ENCODE results near the gene FBXO21. TPM values are rescaled to one million over a fixed set of nuclear protein-coding genes. Genes with fewer than 3 reads are reported as not detected.
A peak's percentile ranks its signal among the peaks of the same experiment; 100 is the strongest.

Gene FBXO21
- total and polyA plus RNA-seq, 2 of the 4 experiments (the other 2 are of a cell fraction): 43.6 to 56.6 TPM

GRCh38 chr12:117096501-117097042, 93.7 kb downstream of the FBXO21 start:
- DNase-seq (no peak), ATAC-seq (ENCODE audit: low read depth) (no peak)
- no peaks in the 10 kb centered on the region for H3K9me3 ChIP-seq (ENCODE audit: control insufficient read depth, insufficient read depth, low read length)
- H2BK20ac ChIP-seq (ENCODE audit: low read depth, low read length): no peak overlapping the region
- H4K91ac ChIP-seq (ENCODE audit: insufficient read depth, low read depth, low read length): no peak overlapping the region
- peaks cover 77% of the 10 kb centered on the region for H3K27me3 ChIP-seq (ENCODE audit: control insufficient read depth, insufficient read depth, low read length)
- H4K8ac ChIP-seq (ENCODE audit: low read depth in 2 of 2, low read length in 2 of 2): no peak overlapping the region
- no peak overlapping the region for H3K4me3 ChIP-seq (ENCODE audit: insufficient read depth, low read depth, low read length)
- no peak overlapping the region for H3K4ac ChIP-seq (ENCODE audit: low read depth, low read length)
- H3K36me3 ChIP-seq (ENCODE audit: control insufficient read depth, insufficient read depth, low read length): no peaks in the 10 kb centered on the region
- no peak overlapping the region for H3K27ac ChIP-seq (ENCODE audit: insufficient read depth, low read length)
- H2BK15ac ChIP-seq (ENCODE audit: low read depth, low read length): no peak overlapping the region
- no peak overlapping the region for H3K23ac ChIP-seq (ENCODE audit: low read depth, low read length)
- no peak overlapping the region for H3K56ac ChIP-seq (ENCODE audit: extremely low read depth, insufficient read depth, low read length)
- H2BK120ac ChIP-seq (ENCODE audit: low read depth, low read length): no peak overlapping the region
- WGBS, 2 experiments (ENCODE audit: extremely low coverage in 2 of 2, insufficient read length in 1 of 2): 17% methylated on average over 6 of the region's 11 CpGs; no CpG with 5 or more reads in 1 of the 2 experiments
- no peaks in the 10 kb centered on the region for H3K9me1 ChIP-seq (ENCODE audit: insufficient read depth, low read length)
- no peak overlapping the region for H3K18ac ChIP-seq (ENCODE audit: low read depth, low read length)
- H2BK5ac ChIP-seq (ENCODE audit: low read depth, low read length, poor library complexity, severe bottlenecking): no peak overlapping the region
- dilution Hi-C loops (cut with HindIII; ENCODE audit: low sequenced_read_pairs, unreplicated experiment) (no loop called here), intact Hi-C loops (cut with micrococcal nuclease) (no loop called here), in situ Hi-C loops (cut with MboI; ENCODE audit: low sequenced_read_pairs) (no loop called here)
- no peaks in the 10 kb centered on the region for H3K79me1 ChIP-seq (ENCODE audit: low read depth in 1 of 2, low read length in 2 of 2)
- TF ChIP-seq, protein P1, sequence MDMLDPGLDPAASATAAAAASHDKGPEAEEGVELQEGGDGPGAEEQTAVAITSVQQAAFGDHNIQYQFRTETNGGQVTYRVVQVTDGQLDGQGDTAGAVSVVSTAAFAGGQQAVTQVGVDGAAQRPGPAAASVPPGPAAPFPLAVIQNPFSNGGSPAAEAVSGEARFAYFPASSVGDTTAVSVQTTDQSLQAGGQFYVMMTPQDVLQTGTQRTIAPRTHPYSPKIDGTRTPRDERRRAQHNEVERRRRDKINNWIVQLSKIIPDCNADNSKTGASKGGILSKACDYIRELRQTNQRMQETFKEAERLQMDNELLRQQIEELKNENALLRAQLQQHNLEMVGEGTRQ (IDR thresholded peaks at IDR 0.05; ENCODE audit: low read depth, low read length): no peak
- TF ChIP-seq SMC3 (IDR thresholded peaks at IDR 0.05; ENCODE audit: low read depth, low read length): no peak
- TF ChIP-seq NFE2L2 (IDR thresholded peaks at IDR 0.05; ENCODE audit: low read depth, low read length): no peak
- no peak for TF ChIP-seq RFX5 (IDR thresholded peaks at IDR 0.05; ENCODE audit: low read depth, low read length)
- no peak for TF ChIP-seq RCOR1 (IDR thresholded peaks at IDR 0.05; ENCODE audit: insufficient replicate concordance, low read length)
- no peak for TF ChIP-seq BHLHE40 (IDR thresholded peaks at IDR 0.05; ENCODE audit: low read depth, low read length)
- TF ChIP-seq MXI1 (IDR thresholded peaks at IDR 0.05; ENCODE audit: borderline replicate concordance, low read depth, low read length): no peak
- no peak for TF ChIP-seq MAZ (IDR thresholded peaks at IDR 0.05; ENCODE audit: borderline replicate concordance, low read depth, low read length)
- TF ChIP-seq POLR2A (IDR thresholded peaks at IDR 0.05; ENCODE audit: low read depth, low read length): no peak
- no peak for TF ChIP-seq ELK1 (IDR thresholded peaks at IDR 0.05; ENCODE audit: borderline replicate concordance, low read depth, low read length)
- no peak for TF ChIP-seq MAFK (IDR thresholded peaks at IDR 0.05; ENCODE audit: low read depth, low read length)
- no peak for TF ChIP-seq FOS (IDR thresholded peaks at IDR 0.05; ENCODE audit: low read depth, low read length)
- no peak for TF ChIP-seq CEBPB (IDR thresholded peaks at IDR 0.05; ENCODE audit: low read depth, low read length)
- TF ChIP-seq RAD21 (IDR thresholded peaks at IDR 0.05; ENCODE audit: low read length): no peak
- no peak for TF ChIP-seq CTCF (conservative IDR thresholded peaks at IDR 0.05; ENCODE audit: low read depth, low read length)
- TF ChIP-seq CHD1 (IDR thresholded peaks at IDR 0.05; ENCODE audit: low read depth, low read length): no peak
- ChIA-PET CTCF (no interaction called here), POLR2A (ENCODE audit: unreplicated experiment) (no interaction called here)
- no peak overlapping the region for H2AK9ac ChIP-seq (replicated peaks; ENCODE audit: low read depth, low read length, poor library complexity)
- no peaks in the 10 kb centered on the region for H4K20me1 ChIP-seq (ENCODE audit: insufficient read depth, low read length)
- no peak overlapping the region for H3K4me2 ChIP-seq (ENCODE audit: low read depth, low read length)
- BruUV-seq (replicated peaks): no TSS peak
- H2AFZ ChIP-seq (replicated peaks; ENCODE audit: low read length, poor library complexity): peak overlapping the region; percentile 24
- no peak overlapping the region for H3K9ac ChIP-seq (ENCODE audit: low read depth, low read length)
- no peak overlapping the region for H2AK5ac ChIP-seq (ENCODE audit: low read depth, low read length)
- H3K14ac ChIP-seq (replicated peaks; ENCODE audit: low read depth, low read length): no peak overlapping the region
- no peaks in the 10 kb centered on the region; the same call in 1 of the 2 replicates for H3K4me1 ChIP-seq (ENCODE audit: control insufficient read depth, insufficient read depth, low read length)
- H4K5ac ChIP-seq (ENCODE audit: low read depth, low read length): no peak overlapping the region
